Stimulated activated effector memory CD8-positive, alpha-beta T cell treated with anti-CD3 and anti-CD28 coated beads, Interleukin-12 subunit alpha, Interleukin-12 subunit beta, amount 100 ng/mL, for 72 hours (primary cell): ENCODE results near the gene BCL3.
"Not testable (repeated sequence)": the region's sequence is repeated elsewhere in the genome, so short reads cannot be mapped to it uniquely, and the experiment has no call there.

ENCODE experiments used
- ATAC-seq: fragments of 150-1000 bp; cut with Tn5 transposase; 2 replicates; pipeline ENCODE4 v1.10.0; 2021
- DNase-seq, 2 donors: peaks; one replicate each; pipeline ENCODE4 v3.0.0; 2021 to 2022; ENCODE audit warnings: low spot score in 2 of 2
- H3K27ac Mint-ChIP-seq: one replicate; pipeline ENCODE4 v1.8.0; 2022; ENCODE audit warnings: mild to moderate bottlenecking, mixed read lengths
- H3K36me3 Mint-ChIP-seq: one replicate; pipeline ENCODE4 v1.8.0; 2022; ENCODE audit warnings: mild to moderate bottlenecking, mixed read lengths
- H3K4me1 Mint-ChIP-seq: one replicate; pipeline ENCODE4 v1.8.0; 2022; ENCODE audit warnings: mixed read lengths
- H3K4me3 Mint-ChIP-seq: one replicate; pipeline ENCODE4 v1.8.0; 2022; ENCODE audit warnings: mild to moderate bottlenecking, mixed read lengths
- H3K9me3 Mint-ChIP-seq: one replicate; pipeline ENCODE4 v1.8.0; 2022; ENCODE audit warnings: mixed read lengths

Gene BCL3

DNA sequence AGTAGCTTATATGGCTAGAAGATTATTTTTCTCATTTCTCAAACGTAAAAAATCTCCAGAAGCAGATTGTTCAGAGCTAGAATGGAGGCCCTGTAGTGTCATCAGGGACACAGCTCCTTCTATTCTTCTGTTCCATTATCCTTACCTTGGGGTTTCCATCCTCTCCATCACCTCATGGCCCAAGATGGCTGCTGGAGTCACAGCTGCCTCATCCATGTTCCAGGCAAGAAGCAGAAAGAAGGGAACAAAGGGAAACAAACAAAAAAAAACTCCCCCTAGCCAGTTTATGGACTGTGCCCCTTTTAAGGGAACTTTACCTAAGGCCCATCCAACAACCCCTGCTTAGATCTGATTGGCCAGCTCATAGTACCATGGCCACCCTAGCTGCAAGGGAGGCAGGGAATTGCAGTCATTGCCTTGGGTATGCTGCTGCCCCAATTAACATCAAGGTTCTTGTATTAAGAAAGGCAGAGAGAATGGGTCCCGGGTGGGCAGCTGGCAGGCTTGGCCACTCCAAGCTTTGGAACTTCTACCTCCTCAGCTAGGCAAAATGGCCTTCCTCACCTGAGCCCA, 33.8 kb upstream of the BCL3 start:
- H3K36me3 Mint-ChIP-seq: no peaks in the 10 kb centered on the region
- H3K9me3 Mint-ChIP-seq: peaks cover 10% of the 10 kb centered on the region
- no peak for ATAC-seq
- H3K4me3 Mint-ChIP-seq: no peak overlapping the region
- H3K27ac Mint-ChIP-seq: no peak overlapping the region
- no peak for DNase-seq
- H3K4me1 Mint-ChIP-seq: peaks cover 12% of the 10 kb centered on the region

DNA sequence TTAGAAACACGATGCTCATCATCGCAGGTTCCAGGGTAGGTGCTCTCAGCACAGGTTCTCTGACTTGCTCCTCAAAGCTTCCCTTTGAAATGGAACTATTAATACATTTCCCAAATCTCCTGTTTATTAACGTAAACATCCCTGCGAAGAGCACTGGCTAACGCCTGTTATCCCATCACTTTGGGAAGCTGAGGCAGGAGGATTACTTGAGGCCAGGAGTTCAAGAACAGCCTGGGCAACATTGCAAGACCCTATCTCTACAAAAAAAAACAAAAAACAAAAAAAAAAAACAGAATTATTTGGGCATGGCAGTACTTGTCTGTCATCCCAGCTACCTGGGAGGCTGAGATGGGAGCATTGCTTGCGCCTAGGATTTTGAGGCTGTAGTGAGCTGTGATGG, 30.9 kb upstream of the BCL3 start:
- Mint-ChIP-seq H3K4me1 (peaks cover 10% of the 10 kb centered on the region), H3K4me3 (no peak overlapping the region), H3K9me3 (peaks cover 10% of the 10 kb centered on the region), H3K27ac (no peak overlapping the region), H3K36me3 (no peaks in the 10 kb centered on the region)
- DNase-seq (no peak), ATAC-seq (no peak)

DNA sequence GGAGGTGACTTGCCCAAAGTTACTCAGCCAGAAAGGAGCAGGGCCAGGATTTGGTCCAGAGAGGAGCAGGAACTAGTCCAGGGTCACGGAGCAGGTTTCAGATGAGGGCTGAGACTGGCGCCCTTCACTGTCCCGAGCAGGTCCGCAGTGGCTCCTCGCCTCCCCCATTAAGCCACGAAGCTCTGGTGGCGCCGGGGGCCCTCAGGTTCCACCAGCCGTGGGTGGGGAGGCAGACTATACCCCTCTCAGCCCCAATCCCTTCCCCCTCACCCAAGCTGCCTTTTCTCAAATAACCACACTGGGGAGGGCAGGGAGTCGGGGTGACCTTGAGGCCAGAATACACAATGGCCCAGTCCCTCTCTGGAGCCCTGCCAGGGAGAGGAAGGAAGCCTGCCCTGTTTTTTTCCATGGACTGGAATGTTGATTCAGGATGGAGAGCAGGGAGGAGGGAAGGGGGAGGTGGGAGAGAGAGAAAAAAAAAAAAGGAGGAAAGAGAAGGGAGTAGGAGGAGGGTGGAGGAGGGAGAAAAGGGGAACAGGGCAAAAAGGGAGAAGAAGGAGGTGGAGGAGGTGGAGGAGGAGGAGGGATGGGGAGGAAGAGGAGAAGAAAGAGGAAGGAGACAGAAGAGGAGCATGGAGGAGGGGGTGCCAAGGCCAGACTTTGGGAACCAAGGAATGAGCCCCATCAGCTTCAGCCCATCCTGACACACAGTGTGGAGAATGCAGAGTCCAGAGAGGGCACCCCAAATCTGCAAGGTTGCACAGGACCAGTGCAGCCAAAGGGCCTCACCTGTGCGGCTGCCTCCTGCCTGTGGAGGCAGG, 29.9 kb upstream of the BCL3 start:
- Mint-ChIP-seq H3K9me3 (peaks cover 10% of the 10 kb centered on the region), H3K36me3 (no peaks in the 10 kb centered on the region), H3K4me1 (peaks cover 21% of the 10 kb centered on the region), H3K27ac (no peak overlapping the region), H3K4me3 (no peak overlapping the region)
- DNase-seq (no peak), ATAC-seq (no peak)

DNA sequence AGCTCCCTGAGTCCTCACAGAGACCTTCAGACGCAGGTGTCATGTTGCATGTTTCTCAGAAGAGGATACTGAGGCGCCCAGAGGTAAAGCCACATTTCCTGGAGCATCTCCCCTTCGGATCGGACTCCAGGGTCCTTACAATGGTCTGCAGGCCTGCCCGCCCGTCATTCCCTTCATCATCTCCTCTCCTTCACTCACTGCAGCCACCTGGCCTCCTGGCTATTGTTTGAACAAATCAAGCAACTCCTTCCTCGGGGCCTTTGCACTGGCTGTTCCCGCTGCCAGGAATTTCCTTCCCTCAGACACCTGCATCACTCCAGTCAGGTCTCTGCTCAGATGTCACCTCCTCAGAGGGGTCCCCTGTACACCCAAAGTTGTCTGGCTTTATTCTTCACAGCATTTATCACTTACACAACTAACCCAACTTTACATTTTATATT, 29.2 kb upstream of the BCL3 start:
- no peaks in the 10 kb centered on the region for H3K36me3 Mint-ChIP-seq
- H3K9me3 Mint-ChIP-seq: peaks cover 10% of the 10 kb centered on the region
- DNase-seq (no peak), ATAC-seq (no peak)
- H3K4me1 Mint-ChIP-seq: peaks cover 27% of the 10 kb centered on the region
- no peak overlapping the region for H3K27ac Mint-ChIP-seq
- H3K4me3 Mint-ChIP-seq: no peak overlapping the region

DNA sequence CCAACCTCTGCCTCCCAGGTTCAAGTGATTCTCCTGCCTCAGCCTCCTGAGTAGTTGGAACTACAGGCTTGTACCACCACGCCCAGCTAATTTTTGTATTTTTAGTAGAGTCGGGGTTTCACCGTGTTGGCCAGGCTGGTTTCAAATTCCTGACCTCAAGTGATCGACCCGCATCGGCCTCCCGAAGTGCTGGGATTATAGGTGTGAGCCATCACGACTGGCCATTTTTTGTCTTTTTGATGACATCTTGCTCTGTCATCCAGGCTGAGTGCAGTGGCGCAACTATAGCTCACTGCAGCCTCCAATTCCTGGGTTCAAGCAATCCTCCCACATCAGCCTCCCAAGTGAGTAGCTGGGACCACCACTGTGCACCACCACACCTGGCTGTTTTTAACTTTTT, 28.1 kb upstream of the BCL3 start:
- H3K27ac Mint-ChIP-seq, H3K36me3 Mint-ChIP-seq, DNase-seq, ATAC-seq, H3K9me3 Mint-ChIP-seq, H3K4me3 Mint-ChIP-seq: not testable (repeated sequence)
- H3K4me1 Mint-ChIP-seq: peaks cover 31% of the 10 kb centered on the region

DNA sequence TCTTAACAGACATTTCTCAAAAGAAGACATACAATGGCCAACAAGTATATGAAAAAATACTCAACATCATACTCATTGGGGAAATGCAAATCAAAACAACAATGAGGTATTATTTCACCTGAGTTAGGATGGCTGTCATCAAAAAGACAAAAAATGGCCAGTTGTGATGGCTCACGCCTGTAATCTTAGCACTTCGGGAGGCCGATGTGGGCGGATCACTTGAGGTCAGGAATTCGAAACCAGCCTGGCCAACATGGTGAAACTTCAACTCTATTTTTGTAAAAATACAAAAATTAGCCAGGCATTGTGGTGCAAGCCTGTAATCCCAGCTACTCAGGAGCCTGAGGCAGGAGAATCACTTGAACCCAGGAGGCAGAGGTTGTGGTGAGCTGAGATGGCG, 27.6 kb upstream of the BCL3 start:
- Mint-ChIP-seq H3K36me3 (no peaks in the 10 kb centered on the region), H3K27ac (no peak overlapping the region)
- no peak for ATAC-seq

DNA sequence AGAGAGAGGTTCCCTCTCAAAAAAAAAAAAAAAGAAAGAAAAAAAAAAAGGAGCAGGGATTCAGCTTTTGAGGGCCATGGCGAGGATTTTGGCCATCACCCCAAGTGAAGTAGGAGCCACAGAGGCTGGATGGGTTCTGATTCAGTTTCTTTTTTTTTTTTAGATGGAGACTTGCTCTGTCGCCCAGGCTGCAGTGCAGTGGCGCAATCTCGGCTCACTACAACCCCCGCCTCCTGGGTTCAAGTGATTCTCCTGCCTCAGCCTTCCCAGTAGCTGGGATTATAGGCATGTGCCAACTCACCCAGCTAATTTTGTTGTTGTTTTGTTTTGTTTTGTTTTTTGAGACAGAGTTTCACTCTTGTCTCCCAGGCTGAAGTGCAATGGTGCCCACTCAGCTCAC, 27.1 kb upstream of the BCL3 start:
- H3K36me3 Mint-ChIP-seq, H3K4me3 Mint-ChIP-seq, H3K9me3 Mint-ChIP-seq, DNase-seq, ATAC-seq: not testable (repeated sequence)
- H3K4me1 Mint-ChIP-seq: peaks cover 31% of the 10 kb centered on the region
- H3K27ac Mint-ChIP-seq: peak overlapping the region; percentile 65

More for the DNA sequence above, 27.6 kb upstream of the BCL3 start:
- Mint-ChIP-seq H3K4me1 (peaks cover 31% of the 10 kb centered on the region), H3K4me3 (no peak overlapping the region), H3K9me3 (no peaks in the 10 kb centered on the region)
- DNase-seq: no peak

DNA sequence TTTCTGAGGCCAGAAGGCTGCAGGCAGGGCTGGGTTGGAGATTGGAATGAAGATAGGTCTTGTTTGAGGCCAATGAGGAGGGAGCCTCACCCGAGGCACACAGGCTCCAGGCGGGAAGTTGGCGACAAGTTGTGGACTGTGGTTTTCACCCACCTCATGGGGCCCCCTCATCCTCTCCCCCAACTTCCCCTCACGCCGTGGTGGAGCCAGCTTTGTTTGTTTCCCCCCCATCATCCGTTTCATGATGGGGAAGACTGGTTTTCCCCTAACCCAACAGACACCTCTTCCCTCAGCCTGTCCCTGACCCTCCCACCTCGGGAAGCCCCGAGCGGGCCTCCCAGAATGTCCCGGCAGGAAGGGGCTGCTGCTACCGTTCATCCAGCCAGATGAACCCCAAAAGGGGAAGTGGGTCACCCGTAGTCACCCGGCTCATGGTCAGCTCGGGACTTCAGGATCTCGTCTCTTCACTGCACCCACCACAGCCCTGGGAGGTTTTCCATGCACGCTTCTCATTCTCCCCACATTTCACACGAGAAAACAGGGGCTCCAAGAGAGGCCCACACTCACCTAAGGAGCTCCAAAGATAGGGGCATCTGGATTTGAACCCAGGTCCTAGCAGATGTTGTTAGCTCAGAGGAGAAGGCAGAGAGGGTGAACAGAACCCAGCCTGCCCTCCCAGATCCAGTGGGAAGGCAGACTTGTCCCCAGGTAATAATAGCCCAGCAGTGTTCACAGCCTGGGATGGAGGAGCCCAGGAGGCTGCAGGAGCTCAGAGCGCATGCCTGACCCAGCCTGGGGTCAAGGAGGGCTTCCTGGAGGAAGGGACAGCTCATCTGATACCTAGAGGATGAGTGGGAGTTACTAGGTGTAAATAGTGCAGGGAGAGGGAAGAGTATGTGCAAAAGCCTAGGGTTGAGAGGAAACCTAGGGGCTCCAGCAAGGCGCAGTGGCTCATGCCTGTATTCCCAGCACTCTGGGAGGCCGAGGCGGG, 26.1 kb upstream of the BCL3 start:
- DNase-seq (peak in 1 of 2 donors; percentile 62), ATAC-seq (no peak)
- H3K4me1 Mint-ChIP-seq: peaks cover 31% of the 10 kb centered on the region

DNA sequence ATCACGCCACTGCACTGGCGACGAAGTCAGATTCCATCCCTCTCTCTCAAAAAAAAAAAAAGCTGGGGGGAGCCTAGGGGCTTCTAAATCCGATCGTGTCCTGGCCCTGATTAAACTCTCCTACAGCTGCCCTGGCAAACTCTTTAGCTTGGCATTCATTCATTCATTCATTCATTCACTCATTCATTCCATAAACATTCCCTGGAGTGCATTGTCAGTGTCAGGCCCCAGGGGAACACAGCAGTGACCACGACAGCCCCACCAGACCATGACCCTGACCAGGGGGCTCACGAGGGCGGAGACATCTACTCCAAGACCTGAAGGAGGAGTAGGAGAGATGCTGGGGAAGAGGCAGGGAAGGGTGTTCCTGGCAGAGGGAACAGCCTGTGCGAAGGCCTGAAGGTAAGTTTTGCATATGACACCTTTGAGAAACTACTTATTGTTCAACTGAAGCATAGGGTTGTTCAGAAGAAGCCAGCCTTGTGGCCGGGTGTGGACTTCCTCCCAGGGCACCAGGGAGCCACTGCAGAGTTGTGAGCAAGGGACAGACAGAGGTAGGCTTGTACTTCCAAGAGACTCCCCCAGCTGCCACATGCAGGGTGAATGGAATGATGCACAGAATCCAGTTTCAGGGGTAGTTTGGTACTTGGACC, 25.1 kb upstream of the BCL3 start:
- peak; percentile 73 for ATAC-seq
- H3K36me3 Mint-ChIP-seq: no peaks in the 10 kb centered on the region
- DNase-seq: no peak
- H3K4me3 Mint-ChIP-seq: no peak overlapping the region
- no peak overlapping the region for H3K27ac Mint-ChIP-seq
- peaks cover 40% of the 10 kb centered on the region for H3K4me1 Mint-ChIP-seq
- no peaks in the 10 kb centered on the region for H3K9me3 Mint-ChIP-seq

More for the DNA sequence above, 26.1 kb upstream of the BCL3 start:
- Mint-ChIP-seq H3K4me3 (peak overlapping the region; percentile 35), H3K36me3 (no peaks in the 10 kb centered on the region), H3K9me3 (no peaks in the 10 kb centered on the region), H3K27ac (peak overlapping the region; percentile 65)

DNA sequence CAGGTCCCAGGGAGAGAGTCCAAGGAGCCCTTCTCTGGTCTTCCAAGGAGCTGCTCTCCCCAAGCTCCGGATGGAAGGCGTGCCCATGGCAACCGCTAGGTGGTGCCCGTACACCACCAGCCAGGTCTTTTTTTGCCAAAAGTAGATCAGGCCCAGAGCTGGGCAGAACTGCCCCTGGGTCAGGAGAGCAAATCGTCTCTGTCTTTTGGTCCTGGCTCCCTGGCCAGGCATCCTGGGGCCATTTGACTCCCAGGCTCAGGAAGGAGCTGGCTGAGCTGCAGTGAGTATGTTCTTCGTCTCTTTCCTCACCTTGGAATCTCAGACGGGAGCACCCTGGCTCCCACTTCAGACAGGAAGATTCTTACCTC, 24.6 kb upstream of the BCL3 start:
- Mint-ChIP-seq H3K4me3 (no peak overlapping the region), H3K36me3 (no peaks in the 10 kb centered on the region), H3K27ac (no peak overlapping the region), H3K4me1 (peaks cover 41% of the 10 kb centered on the region), H3K9me3 (no peaks in the 10 kb centered on the region)
- peak; percentile 90 for ATAC-seq
- DNase-seq: peak; percentile 77 to 90

DNA sequence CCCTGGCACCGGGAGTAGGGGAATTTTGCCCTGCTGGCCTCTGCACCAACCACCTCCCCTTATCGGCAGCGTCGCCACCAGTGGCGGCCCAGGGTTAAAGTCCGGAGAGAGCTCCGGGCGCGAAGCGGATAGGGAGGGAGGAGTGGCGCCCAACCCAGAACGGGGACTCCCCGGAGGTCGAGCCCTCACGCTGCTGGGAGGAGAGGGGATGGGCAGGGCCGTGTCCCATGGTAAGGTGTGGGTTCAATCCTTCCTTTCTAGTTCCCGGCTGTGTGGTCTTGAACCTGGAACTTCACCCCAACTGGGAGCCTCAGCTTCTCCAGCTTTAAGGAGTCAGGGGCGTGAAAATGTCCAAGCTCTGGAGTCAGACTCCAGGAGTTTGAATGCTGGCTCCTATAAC, 23.3 kb upstream of the BCL3 start:
- H3K4me1 Mint-ChIP-seq: peaks cover 41% of the 10 kb centered on the region
- no peak overlapping the region for H3K4me3 Mint-ChIP-seq
- peak overlapping the region; percentile 10 for H3K27ac Mint-ChIP-seq
- no peak for DNase-seq
- no peaks in the 10 kb centered on the region for H3K9me3 Mint-ChIP-seq
- ATAC-seq: no peak
- no peaks in the 10 kb centered on the region for H3K36me3 Mint-ChIP-seq

DNA sequence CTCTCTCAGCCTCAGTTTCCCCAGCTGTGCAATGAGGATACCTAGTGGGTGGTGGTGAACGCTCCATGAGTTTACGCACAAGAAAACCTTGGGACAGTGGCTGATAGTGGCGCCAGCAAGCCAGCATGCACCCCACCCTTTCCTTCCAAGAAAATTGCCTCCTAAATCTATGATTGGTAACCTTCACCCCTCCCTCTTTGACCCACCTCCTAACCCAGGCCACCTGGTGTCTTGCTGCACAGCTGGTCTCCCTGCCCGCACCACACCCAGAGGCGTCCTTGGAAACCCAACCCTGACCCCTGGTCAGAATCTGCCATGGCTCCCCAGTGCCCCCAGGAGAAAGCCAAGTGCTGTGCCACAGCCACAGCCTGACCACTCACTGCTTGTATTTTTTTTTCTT, 22.8 kb upstream of the BCL3 start:
- Mint-ChIP-seq H3K36me3 (no peaks in the 10 kb centered on the region), H3K4me1 (peaks cover 41% of the 10 kb centered on the region), H3K27ac (peak overlapping the region; percentile 10), H3K4me3 (no peak overlapping the region), H3K9me3 (no peaks in the 10 kb centered on the region)
- DNase-seq (no peak), ATAC-seq (no peak)

DNA sequence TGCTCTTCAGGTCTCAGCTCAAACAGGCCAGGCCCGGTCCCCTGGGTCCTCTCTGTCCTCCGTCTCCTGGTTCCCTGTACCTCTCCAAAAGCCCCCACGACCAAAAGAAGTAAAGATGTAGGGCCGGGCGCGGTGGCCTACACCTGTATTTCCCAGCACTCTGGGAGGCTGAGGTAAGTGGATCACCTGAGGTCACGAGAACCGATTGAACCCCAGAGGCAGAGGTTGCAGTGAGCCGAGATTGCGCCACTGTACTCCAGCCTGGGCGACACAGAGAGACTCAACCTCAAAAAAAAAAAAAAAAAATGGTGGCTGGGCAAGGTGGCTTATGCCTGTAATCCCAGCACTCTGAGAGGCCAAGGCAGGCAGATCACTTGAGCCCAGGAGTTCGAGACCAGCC, 22.0 kb upstream of the BCL3 start:
- Mint-ChIP-seq H3K4me1 (peaks cover 41% of the 10 kb centered on the region), H3K4me3 (no peak overlapping the region), H3K27ac (peak overlapping the region; percentile 10), H3K36me3 (no peaks in the 10 kb centered on the region), H3K9me3 (no peaks in the 10 kb centered on the region)
- ATAC-seq: no peak
- DNase-seq: no peak

DNA sequence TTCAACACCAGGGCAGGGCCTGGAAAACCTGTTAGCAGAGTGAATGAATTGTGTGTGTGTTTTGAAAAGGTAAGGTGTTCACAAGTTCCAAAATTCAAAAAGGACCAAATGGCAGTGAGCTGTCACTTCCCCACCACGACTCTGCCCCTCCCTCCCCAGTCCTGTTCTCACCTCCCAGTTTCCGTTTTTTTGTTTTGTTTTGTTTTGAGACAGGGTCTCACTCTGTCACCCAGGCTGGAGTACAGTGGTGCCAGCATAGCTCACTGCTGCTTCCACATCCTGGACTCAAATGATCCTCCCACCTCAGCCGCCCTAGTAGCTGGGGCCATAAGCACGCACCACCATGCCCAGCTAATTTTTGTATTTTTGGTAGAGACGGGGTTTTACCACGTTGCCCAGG, 20.3 kb upstream of the BCL3 start:
- peak overlapping the region; percentile 40 for H3K27ac Mint-ChIP-seq
- H3K4me3 Mint-ChIP-seq: peak overlapping the region; percentile 1
- H3K4me1 Mint-ChIP-seq: peaks cover 25% of the 10 kb centered on the region
- DNase-seq: no peak
- H3K36me3 Mint-ChIP-seq: no peaks in the 10 kb centered on the region
- no peaks in the 10 kb centered on the region for H3K9me3 Mint-ChIP-seq
- ATAC-seq: peak; percentile 2

DNA sequence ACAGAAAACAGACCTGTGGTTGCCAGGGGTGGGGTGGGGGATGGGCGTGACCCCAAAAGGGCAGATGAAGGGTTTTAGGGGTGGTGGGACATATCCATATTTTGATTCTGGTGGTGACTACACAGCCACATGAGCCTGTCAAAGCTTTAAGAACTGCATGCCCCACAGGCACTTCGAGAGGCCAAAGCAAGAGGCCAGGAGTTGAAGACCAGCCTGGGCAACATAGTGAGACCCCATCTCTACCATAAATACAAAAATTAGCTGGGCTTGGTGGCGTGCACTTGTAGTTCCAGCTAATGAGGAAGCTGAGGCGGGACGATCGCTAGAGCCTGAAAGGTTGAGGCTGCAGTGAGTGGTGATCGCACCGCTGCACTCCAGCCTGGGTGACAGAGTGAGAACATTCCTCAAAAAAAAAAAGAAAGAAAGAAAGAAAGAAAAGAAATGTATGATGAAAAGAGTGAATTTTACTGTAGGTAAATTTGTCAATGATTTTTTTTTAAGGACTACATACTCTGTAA, 18.9 kb upstream of the BCL3 start:
- Mint-ChIP-seq H3K9me3 (no peaks in the 10 kb centered on the region), H3K4me1 (peaks cover 13% of the 10 kb centered on the region), H3K36me3 (no peaks in the 10 kb centered on the region), H3K27ac (no peak overlapping the region), H3K4me3 (no peak overlapping the region)
- ATAC-seq: no peak
- no peak for DNase-seq
